Measurements from ENCODE around the gene CYP26A1. TPM values are rescaled to one million over a fixed set of nuclear protein-coding genes. Genes with fewer than 3 reads are reported as not detected.
"Not testable (repeated sequence)": the region's sequence is repeated elsewhere in the genome, so short reads cannot be mapped to it uniquely, and the experiment has no call there.

Gene CYP26A1
- total RNA-seq, 1 donor = not detected

- Histone ChIP-seq H3K4me2 (ENCODE audit: insufficient read depth, low read length) (no peak overlapping the region), H3K79me2 (ENCODE audit: insufficient read depth, low read length) (no peaks in the 10 kb centered on the region), H3K4me1 (ENCODE audit: insufficient read depth, low read length) (no peaks in the 10 kb centered on the region), H3K27me3 (ENCODE audit: insufficient read depth, low read length) (no peaks in the 10 kb centered on the region), H2AFZ (ENCODE audit: low read length) (no peak overlapping the region), H3K36me3 (ENCODE audit: insufficient read depth, low read length) (no peaks in the 10 kb centered on the region), H3K4me3 (ENCODE audit: insufficient read depth, low read length) (no peak overlapping the region), H3K9me3 (ENCODE audit: low read depth, low read length) (no peaks in the 10 kb centered on the region), H3K27ac (ENCODE audit: low read depth, low read length) (no peak overlapping the region), H4K20me1 (ENCODE audit: insufficient read depth, low read length) (no peaks in the 10 kb centered on the region)
- DNase-seq (ENCODE audit: insufficient read length, low spot score, missing footprints) = no peak
- TF ChIP-seq, protein P1, sequence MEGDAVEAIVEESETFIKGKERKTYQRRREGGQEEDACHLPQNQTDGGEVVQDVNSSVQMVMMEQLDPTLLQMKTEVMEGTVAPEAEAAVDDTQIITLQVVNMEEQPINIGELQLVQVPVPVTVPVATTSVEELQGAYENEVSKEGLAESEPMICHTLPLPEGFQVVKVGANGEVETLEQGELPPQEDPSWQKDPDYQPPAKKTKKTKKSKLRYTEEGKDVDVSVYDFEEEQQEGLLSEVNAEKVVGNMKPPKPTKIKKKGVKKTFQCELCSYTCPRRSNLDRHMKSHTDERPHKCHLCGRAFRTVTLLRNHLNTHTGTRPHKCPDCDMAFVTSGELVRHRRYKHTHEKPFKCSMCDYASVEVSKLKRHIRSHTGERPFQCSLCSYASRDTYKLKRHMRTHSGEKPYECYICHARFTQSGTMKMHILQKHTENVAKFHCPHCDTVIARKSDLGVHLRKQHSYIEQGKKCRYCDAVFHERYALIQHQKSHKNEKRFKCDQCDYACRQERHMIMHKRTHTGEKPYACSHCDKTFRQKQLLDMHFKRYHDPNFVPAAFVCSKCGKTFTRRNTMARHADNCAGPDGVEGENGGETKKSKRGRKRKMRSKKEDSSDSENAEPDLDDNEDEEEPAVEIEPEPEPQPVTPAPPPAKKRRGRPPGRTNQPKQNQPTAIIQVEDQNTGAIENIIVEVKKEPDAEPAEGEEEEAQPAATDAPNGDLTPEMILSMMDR (IDR thresholded peaks at IDR 0.05; ENCODE audit: extremely low read depth, low read depth, low read length) = no peak
Measured at GRCh38 chr10:93097386-93097785, 23.7 kb downstream of the CYP26A1 start.

GRCh38 chr10:93098816-93099215, 25.1 kb downstream of the CYP26A1 start:
- H3K4me2 ChIP-seq (ENCODE audit: insufficient read depth, low read length) = no peak overlapping the region
- TF ChIP-seq, protein P1 (IDR thresholded peaks at IDR 0.05; ENCODE audit: extremely low read depth, low read depth, low read length) = no peak
- H3K9me3 ChIP-seq (ENCODE audit: low read depth, low read length) = no peaks in the 10 kb centered on the region
- no peaks in the 10 kb centered on the region for H3K36me3 ChIP-seq (ENCODE audit: insufficient read depth, low read length)
- no peaks in the 10 kb centered on the region for H3K79me2 ChIP-seq (ENCODE audit: insufficient read depth, low read length)
- no peak overlapping the region for H2AFZ ChIP-seq (ENCODE audit: low read length)
- no peaks in the 10 kb centered on the region for H3K27me3 ChIP-seq (ENCODE audit: insufficient read depth, low read length)
- no peak overlapping the region for H3K27ac ChIP-seq (ENCODE audit: low read depth, low read length)
- no peaks in the 10 kb centered on the region for H3K4me1 ChIP-seq (ENCODE audit: insufficient read depth, low read length)
- DNase-seq (ENCODE audit: insufficient read length, low spot score, missing footprints) = no peak
- no peak overlapping the region for H3K4me3 ChIP-seq (ENCODE audit: insufficient read depth, low read length)
- H4K20me1 ChIP-seq (ENCODE audit: insufficient read depth, low read length) = no peaks in the 10 kb centered on the region

DNA sequence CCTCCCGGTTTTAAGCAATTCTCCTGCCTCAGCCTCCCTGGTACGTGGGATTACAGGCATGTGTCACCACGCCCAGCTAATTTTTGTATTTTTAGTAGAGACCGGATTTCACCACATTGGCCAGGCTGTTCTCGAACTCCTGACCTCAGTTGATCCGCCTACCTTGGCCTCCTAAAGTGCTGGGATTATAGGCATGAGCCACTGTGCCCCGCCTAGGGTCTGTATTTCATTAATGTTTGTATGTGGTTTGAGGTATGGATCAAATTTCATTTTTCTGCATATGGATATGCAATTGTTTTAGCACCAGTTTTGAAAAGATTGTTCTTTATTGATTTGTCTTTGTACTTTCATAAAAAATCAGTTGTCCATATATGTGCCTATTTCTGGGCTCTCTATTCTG, 26.0 kb downstream of the CYP26A1 start:
- Histone ChIP-seq H3K79me2 (ENCODE audit: insufficient read depth, low read length) (no peaks in the 10 kb centered on the region), H4K20me1 (ENCODE audit: insufficient read depth, low read length) (no peaks in the 10 kb centered on the region), H3K27ac (ENCODE audit: low read depth, low read length) (no peak overlapping the region), H3K9me3 (ENCODE audit: low read depth, low read length) (no peaks in the 10 kb centered on the region), H3K27me3 (ENCODE audit: insufficient read depth, low read length) (no peaks in the 10 kb centered on the region), H3K36me3 (ENCODE audit: insufficient read depth, low read length) (no peaks in the 10 kb centered on the region), H2AFZ (ENCODE audit: low read length) (no peak overlapping the region), H3K4me1 (ENCODE audit: insufficient read depth, low read length) (no peaks in the 10 kb centered on the region), H3K4me3 (ENCODE audit: insufficient read depth, low read length) (no peak overlapping the region), H3K4me2 (ENCODE audit: insufficient read depth, low read length) (no peak overlapping the region)
- no peak for DNase-seq (ENCODE audit: insufficient read length, low spot score, missing footprints)
- TF ChIP-seq, protein P1 (IDR thresholded peaks at IDR 0.05; ENCODE audit: extremely low read depth, low read depth, low read length) = no peak

DNA sequence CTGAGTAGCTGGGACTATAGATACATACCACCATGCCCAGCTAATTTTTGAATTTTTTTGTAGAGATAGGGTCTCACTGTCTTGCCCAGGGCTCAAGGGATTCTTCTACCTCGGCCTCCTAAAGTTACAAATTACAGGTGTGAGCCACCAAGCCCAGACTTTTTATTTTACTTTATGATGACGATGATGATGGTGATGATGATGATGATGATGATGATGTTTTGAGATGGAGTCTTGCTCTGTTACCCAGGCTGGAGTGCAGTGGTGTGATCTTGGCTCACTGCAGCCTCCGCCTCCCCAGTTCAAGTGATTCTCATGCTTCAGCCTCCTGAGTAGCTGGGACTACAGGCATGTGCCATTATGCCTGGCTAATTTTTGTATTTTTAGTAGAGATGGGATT, 27.5 kb downstream of the CYP26A1 start:
- DNase-seq (ENCODE audit: insufficient read length, low spot score, missing footprints); H3K36me3 ChIP-seq (ENCODE audit: insufficient read depth, low read length): not testable (repeated sequence)

More for the DNA sequence above, 27.5 kb downstream of the CYP26A1 start:
- not testable (repeated sequence) for H3K4me3 ChIP-seq (ENCODE audit: insufficient read depth, low read length); H3K4me1 ChIP-seq (ENCODE audit: insufficient read depth, low read length); H3K4me2 ChIP-seq (ENCODE audit: insufficient read depth, low read length); H2AFZ ChIP-seq (ENCODE audit: low read length); H3K79me2 ChIP-seq (ENCODE audit: insufficient read depth, low read length); H3K27ac ChIP-seq (ENCODE audit: low read depth, low read length); H4K20me1 ChIP-seq (ENCODE audit: insufficient read depth, low read length); H3K9me3 ChIP-seq (ENCODE audit: low read depth, low read length); H3K27me3 ChIP-seq (ENCODE audit: insufficient read depth, low read length)
